Measurements from ENCODE around the gene CDC42EP4. TPM values are rescaled to one million over a fixed set of nuclear protein-coding genes. Genes with fewer than 3 reads are reported as not detected.

The CDC42EP4 gene
- total and polyA plus RNA-seq, 10 of the 15 experiments (the other 5 are each of a cell fraction or from before 2014, with no cell fraction given) = 0.05 to 7.1 (median 2.7) TPM

GRCh38 chr17:73281928-73282327, 29.9 kb downstream of the CDC42EP4 start (continued):
- TF ChIP-seq CEBPZ (IDR thresholded peaks at IDR 0.05; ENCODE audit: low read depth, low read length) = no peak
- TF ChIP-seq NR2C2 (IDR thresholded peaks at IDR 0.05; ENCODE audit: borderline replicate concordance, control insufficient read depth, insufficient read length, low read depth) = no peak
- TF ChIP-seq CEBPB (IDR thresholded peaks at IDR 0.05; ENCODE audit: borderline replicate concordance in 1 of 2, low read depth in 2 of 2, low read length in 2 of 2) = no peak
- TF ChIP-seq NFIC (IDR thresholded peaks at IDR 0.05; ENCODE audit: low read depth, low read length) = no peak
- no peak for TF ChIP-seq HDGF (IDR thresholded peaks at IDR 0.05)
- TF ChIP-seq SRF (IDR thresholded peaks at IDR 0.05; ENCODE audit: low read depth in 2 of 2, low read length in 2 of 2) = no peak
- no peak for TF ChIP-seq HCFC1 (IDR thresholded peaks at IDR 0.05; ENCODE audit: low read length)
- peak; percentile 60; the same call in 1 of the 2 replicates for TF ChIP-seq NR2F1 (conservative IDR thresholded peaks at IDR 0.05)
- TF ChIP-seq SMAD5 (IDR thresholded peaks at IDR 0.05; ENCODE audit: low read depth) = no peak
- TF ChIP-seq E2F4 (IDR thresholded peaks at IDR 0.05; ENCODE audit: low read depth, low read length) = no peak
- TF ChIP-seq CHD1 (IDR thresholded peaks at IDR 0.05; ENCODE audit: low read depth, low read length) = no peak
- no peak for TF ChIP-seq POLR2AphosphoS5 (IDR thresholded peaks at IDR 0.05; ENCODE audit: low read length)
- TF ChIP-seq FOS (IDR thresholded peaks at IDR 0.05; ENCODE audit: borderline replicate concordance, extremely low read depth, insufficient read length) = no peak
- no peak for TF ChIP-seq ZBTB33 (IDR thresholded peaks at IDR 0.05)
- peak; percentile 37; the same call in 1 of the 2 replicates for TF ChIP-seq RUNX3 (IDR thresholded peaks at IDR 0.05; ENCODE audit: low read length)
- TF ChIP-seq CREB1 (IDR thresholded peaks at IDR 0.05; ENCODE audit: low read depth) = no peak
- TF ChIP-seq ZNF207 (IDR thresholded peaks at IDR 0.05; ENCODE audit: borderline replicate concordance) = no peak
- TF ChIP-seq ZNF217 (IDR thresholded peaks at IDR 0.05) = no peak
- TF ChIP-seq CHD4 (IDR thresholded peaks at IDR 0.05) = no peak
- no peak for TF ChIP-seq ZBTB4 (CRISPR knock-in tag; IDR thresholded peaks at IDR 0.05)

Data from GM12878 (cell line).